ENCODE data around the gene CREB3L1. TPM values are rescaled to one million over a fixed set of nuclear protein-coding genes. Genes with fewer than 3 reads are reported as not detected.
A peak's percentile ranks its signal among the peaks of the same experiment; 100 is the strongest.

CREB3L1 gene
- total and polyA plus RNA-seq, 2 donors: 20.0 to 44.3 TPM

DNA sequence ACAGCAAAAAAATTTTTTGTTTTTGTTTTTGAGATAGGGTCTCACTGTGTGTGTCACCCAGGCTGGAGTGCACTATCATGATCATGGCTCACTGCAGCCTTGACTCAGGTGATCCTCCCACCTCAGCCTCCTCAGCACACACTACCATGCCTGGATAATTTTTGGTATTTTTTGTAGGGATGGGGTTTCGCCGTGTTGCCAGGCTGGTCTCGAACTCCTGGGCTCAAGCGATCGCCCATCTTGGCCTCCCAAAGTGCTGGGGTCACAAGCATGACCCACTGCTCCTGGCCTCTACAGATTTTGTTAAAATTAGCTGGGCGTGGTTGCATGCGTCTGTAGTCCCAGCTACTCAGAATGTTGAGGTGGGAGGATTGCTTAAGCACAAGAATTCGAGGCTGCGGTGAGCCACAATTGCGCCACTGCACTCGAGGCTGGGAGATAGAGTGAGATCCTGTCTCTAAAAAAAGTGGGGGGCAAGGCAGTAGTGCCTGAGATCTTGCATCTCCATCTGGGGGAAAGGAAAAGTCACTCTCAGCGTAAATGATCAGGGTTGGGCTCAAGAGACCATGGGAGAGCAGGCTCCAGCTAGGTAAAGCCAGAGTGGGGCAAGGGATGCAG is 59.2 kb downstream of the CREB3L1 start:
- H3K4me3 ChIP-seq (ENCODE audit: low read depth, low read length): no peak overlapping the region
- no peaks in the 10 kb centered on the region for H3K36me3 ChIP-seq (ENCODE audit: insufficient read depth)
- no peak for DNase-seq (ENCODE audit: extremely low spot score)
- WGBS: 92% methylated on average over 12 of the region's 12 CpGs
- no peak overlapping the region for H3K27ac ChIP-seq (ENCODE audit: low read depth)
- no peaks in the 10 kb centered on the region for H3K4me1 ChIP-seq (ENCODE audit: insufficient read depth)

DNA sequence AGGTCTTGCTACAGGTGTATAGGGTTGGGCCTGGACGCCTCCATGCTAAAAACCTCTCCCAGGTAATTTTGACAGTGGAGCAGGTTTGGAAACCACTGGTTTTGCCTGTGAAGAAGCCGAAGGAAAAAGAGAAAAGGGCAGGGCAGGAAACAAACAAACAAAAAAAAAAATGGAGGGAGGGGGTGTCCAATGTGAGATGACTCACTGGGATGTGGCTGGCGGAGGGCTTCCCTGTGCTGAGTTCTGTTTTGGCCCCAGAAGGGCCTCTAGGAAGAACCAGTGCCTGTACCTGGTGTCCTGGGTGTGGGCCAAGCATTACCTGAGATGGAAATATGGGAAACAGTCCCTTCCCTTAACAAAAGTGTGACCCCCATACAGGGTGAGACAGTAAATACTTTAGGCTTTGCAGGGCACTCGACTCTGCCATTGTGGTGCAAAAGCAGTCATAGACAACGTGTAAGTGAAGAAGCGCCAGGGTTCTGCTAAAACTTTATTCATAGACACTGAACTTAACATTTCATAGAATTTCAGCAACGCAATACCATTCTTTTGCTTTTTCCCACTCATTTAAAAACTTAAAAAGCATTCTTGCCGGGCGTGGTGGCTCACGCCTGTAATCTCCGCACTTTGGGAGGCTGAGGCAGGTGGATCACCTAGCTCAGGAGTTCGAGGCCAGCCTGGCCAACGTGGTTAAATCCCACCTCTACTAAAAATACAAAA is 60.3 kb downstream of the CREB3L1 start:
- WGBS: 89% methylated on average over 13 of the region's 13 CpGs
- Histone ChIP-seq H3K4me1 (ENCODE audit: insufficient read depth) (no peaks in the 10 kb centered on the region), H3K4me3 (ENCODE audit: low read depth, low read length) (no peak overlapping the region), H3K27ac (ENCODE audit: low read depth) (no peak overlapping the region), H3K36me3 (ENCODE audit: insufficient read depth) (no peaks in the 10 kb centered on the region)
- DNase-seq (ENCODE audit: extremely low spot score): no peak

DNA sequence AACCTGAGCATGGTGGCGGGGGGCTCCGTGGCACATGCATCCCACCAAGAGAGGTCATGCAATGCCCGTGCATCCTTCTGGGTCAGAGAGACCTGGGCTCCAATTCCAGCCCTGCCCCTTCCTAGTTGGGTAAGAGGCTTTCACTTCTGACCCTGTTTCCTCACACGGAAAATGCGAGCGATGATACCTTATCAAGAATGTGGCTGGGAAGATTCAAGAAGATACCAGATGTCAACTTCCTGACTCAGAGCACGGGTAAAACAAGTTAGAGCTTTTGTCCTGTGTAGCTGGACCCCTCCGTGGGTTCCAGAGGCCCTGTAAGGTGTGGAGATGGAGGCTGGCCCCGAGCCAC is 61.1 kb downstream of the CREB3L1 start:
- Histone ChIP-seq H3K27ac (ENCODE audit: low read depth) (no peak overlapping the region), H3K4me1 (ENCODE audit: insufficient read depth) (no peaks in the 10 kb centered on the region), H3K4me3 (ENCODE audit: low read depth, low read length) (no peak overlapping the region), H3K36me3 (ENCODE audit: insufficient read depth) (no peaks in the 10 kb centered on the region)
- WGBS: 23% methylated on average over 9 of the region's 9 CpGs
- DNase-seq (ENCODE audit: extremely low spot score): no peak

DNA sequence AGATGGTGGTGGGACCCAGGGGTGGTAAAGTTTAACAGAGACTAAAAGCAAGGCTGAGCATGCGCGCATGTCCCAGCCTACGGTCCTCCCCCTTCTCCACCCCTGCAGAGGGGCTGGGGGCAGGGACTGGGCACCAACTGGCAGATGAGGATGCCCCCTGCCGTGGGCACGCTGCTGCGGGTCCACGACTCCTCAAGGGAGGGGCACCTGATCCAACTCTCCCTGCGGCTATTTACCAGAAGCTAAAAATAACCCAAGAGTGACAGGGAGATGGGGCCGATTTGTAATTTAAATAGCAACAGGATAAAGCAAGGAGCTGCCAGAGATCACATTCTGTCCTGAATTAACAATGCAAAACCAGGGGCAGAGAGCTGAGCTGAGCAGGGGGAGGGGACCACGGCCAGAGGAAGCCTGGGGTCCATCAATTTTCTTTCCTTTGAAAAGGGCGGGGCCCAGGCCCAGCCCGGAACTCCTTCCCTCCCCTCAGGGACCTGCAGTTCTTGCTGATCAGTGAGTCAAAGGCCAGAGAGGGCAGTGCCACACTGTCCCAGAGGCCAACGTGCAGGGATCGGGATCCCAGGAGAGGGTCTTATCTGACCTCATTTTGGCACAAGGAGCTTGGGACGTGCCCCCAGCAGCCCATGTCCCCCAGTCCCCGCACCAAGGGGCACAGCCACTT is 61.7 kb downstream of the CREB3L1 start:
- Histone ChIP-seq H3K36me3 (ENCODE audit: insufficient read depth) (no peaks in the 10 kb centered on the region), H3K4me1 (ENCODE audit: insufficient read depth) (no peaks in the 10 kb centered on the region), H3K4me3 (ENCODE audit: low read depth, low read length) (no peak overlapping the region), H3K27ac (ENCODE audit: low read depth) (no peak overlapping the region)
- no peak for DNase-seq (ENCODE audit: extremely low spot score)
- 24% methylated on average over 16 of the region's 16 CpGs for WGBS

DNA sequence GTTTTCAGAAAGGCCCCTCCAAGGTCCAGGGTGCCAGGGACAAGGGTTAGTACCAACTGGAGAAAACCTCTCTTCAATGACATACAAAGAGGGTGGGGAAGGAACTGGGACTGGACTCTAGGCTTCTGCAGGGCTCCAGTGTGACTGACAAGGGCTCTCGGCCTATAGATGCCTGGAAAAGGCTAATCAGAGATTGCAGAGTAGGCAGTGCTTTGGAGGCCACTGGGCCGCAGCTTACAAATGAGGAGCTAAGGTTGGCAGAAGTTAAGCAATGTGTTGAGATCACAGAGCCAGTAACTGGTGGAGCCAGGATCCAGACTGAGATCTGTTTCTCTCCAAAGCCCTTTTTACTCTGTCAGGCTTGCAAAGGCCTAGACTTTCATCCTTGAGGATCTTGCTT is 62.4 kb downstream of the CREB3L1 start:
- no peak overlapping the region for H3K27ac ChIP-seq (ENCODE audit: low read depth)
- 69% methylated on average over 2 of the region's 2 CpGs for WGBS
- DNase-seq (ENCODE audit: extremely low spot score): no peak

DNA sequence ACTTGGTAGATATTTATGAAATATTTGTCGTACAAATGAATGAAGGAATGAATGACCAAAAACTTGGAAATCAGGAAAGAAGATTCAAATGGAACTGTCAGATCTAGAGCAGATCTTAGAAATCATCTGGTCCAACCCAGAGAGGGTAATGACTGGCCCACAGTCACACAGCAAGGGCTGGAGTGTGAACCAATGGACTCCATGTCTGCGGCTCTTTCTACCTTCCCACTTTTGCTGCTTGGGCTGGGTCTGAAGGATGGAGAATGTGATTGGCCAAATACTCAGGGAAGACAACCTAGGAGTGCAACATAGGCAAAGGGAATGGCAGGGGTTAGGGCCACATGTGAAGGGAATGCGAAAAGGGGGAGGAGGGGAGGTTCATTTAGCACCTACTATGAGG is 64.0 kb downstream of the CREB3L1 start:
- Histone ChIP-seq H3K27ac (ENCODE audit: low read depth) (no peak overlapping the region), H3K36me3 (ENCODE audit: insufficient read depth) (no peaks in the 10 kb centered on the region), H3K4me3 (ENCODE audit: low read depth, low read length) (no peak overlapping the region), H3K4me1 (ENCODE audit: insufficient read depth) (no peaks in the 10 kb centered on the region)
- no peak for DNase-seq (ENCODE audit: extremely low spot score)
- WGBS: 94% methylated on average over 3 of the region's 3 CpGs

More for the DNA sequence above, 62.4 kb downstream of the CREB3L1 start:
- H3K4me1 ChIP-seq (ENCODE audit: insufficient read depth): no peaks in the 10 kb centered on the region
- H3K4me3 ChIP-seq (ENCODE audit: low read depth, low read length): no peak overlapping the region
- no peaks in the 10 kb centered on the region for H3K36me3 ChIP-seq (ENCODE audit: insufficient read depth)

DNA sequence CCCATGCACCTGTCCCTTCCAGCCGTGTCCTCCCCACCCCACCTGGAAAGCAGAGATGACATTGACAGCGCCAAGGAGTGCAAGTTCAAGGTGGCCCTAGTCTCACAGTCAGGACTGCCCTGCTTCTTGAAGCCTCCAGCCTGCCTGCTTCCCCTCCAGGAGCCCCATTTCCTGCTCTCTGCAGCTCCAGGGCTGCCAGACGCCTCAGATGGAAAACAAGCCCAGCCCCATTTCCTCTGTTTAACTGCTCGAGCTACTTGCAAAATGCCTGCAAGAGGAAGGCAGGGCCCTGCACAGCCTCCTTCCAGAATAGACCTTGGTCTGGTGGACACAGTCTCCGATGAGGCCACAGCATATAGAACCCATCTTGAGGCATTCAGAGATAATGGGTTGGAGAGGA is 64.8 kb downstream of the CREB3L1 start:
- no peaks in the 10 kb centered on the region for H3K36me3 ChIP-seq (ENCODE audit: insufficient read depth)
- H3K4me3 ChIP-seq (ENCODE audit: low read depth, low read length): no peak overlapping the region
- no peaks in the 10 kb centered on the region for H3K4me1 ChIP-seq (ENCODE audit: insufficient read depth)
- no peak overlapping the region for H3K27ac ChIP-seq (ENCODE audit: low read depth)
- DNase-seq (ENCODE audit: extremely low spot score): no peak
- WGBS: 42% methylated on average over 5 of the region's 5 CpGs

DNA sequence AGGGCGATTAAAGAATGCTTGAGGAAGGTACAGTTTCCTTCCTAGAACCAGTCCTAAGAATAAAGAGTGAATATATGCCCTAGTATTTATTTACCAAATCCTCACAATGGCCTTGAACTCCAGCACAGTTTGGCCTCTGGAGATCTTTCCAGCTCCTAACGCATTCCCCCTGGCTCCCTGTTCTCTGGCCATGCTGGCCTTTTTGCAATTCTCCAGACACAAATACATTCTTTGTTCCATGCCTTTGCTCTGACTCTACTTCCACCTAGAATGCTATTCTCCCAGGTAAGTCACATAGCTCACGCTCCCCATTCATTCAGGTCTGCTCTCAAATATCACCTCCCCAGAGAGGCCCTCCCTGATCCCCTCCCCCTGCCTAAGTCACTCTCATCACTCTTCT is 66.1 kb downstream of the CREB3L1 start:
- Histone ChIP-seq H3K27ac (ENCODE audit: low read depth) (no peak overlapping the region), H3K4me3 (ENCODE audit: low read depth, low read length) (no peak overlapping the region), H3K36me3 (ENCODE audit: insufficient read depth) (no peaks in the 10 kb centered on the region), H3K4me1 (ENCODE audit: insufficient read depth) (no peaks in the 10 kb centered on the region)
- WGBS: 81% methylated on average over 3 of the region's 3 CpGs
- no peak for DNase-seq (ENCODE audit: extremely low spot score)

DNA sequence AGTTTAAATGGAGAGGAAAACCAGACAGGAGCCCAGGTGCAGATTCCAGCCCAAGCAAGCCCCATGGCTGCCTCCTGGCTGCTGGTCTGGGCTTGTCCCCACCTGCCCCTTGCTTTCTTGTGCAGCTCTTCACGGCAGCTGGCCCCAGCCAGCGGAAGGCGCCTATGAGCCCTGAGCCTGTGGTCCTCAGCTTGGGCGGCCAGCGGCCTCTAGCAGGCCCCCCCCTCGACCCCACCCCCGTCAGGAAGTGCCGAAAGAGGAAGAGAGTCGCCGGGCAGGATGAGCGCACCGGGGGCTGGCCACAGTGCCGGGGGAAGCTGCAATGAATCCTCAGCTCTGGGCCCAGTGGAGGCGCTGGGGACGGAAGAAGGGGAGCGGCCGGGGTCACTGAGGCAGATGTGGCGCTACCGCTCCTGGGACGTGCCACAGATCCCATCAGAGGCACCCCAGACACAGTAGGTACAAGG is 67.7 kb downstream of the CREB3L1 start:
- H3K36me3 ChIP-seq (ENCODE audit: insufficient read depth): no peaks in the 10 kb centered on the region
- H3K27ac ChIP-seq (ENCODE audit: low read depth): peak overlapping the region; percentile 33
- 55% methylated on average over 20 of the region's 20 CpGs for WGBS
- H3K4me1 ChIP-seq (ENCODE audit: insufficient read depth): no peaks in the 10 kb centered on the region
- no peak for DNase-seq (ENCODE audit: extremely low spot score)
- peak overlapping the region; percentile 5 for H3K4me3 ChIP-seq (ENCODE audit: low read depth, low read length)

DNA sequence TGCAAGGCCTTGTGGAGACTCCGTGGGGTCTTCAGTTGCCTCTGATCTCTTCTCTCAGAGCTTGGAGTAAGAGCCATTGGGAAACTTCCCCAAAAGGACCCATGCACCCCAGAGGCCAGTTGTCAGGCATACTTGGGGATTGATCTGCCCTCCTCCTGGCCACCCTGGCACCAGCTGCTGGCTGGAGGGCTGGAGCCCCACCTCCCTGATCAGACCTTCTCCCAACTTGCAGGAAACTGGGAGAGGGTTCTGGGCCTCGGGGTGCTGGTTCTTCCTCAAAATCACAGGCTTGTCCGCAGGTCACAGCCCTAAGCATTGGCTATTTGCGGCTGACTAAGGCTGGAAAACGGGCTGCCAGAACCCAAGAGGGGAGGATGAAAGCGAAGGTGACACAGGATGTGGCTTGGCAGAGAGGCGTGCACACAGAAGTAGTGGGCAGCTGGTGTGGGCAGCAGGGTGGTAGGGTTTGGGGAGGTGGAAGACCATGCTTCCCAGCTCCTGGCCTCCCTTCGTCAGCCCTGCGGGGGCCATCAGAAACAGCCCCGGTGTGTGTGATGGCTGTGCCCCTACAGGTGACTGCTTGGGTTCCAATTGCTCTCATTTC is 68.5 kb downstream of the CREB3L1 start:
- no peak for DNase-seq (ENCODE audit: extremely low spot score)
- Histone ChIP-seq H3K36me3 (ENCODE audit: insufficient read depth) (no peaks in the 10 kb centered on the region), H3K27ac (ENCODE audit: low read depth) (no peak overlapping the region), H3K4me1 (ENCODE audit: insufficient read depth) (no peaks in the 10 kb centered on the region), H3K4me3 (ENCODE audit: low read depth, low read length) (peak overlapping the region; percentile 5)
- 77% methylated on average over 10 of the region's 10 CpGs for WGBS

DNA sequence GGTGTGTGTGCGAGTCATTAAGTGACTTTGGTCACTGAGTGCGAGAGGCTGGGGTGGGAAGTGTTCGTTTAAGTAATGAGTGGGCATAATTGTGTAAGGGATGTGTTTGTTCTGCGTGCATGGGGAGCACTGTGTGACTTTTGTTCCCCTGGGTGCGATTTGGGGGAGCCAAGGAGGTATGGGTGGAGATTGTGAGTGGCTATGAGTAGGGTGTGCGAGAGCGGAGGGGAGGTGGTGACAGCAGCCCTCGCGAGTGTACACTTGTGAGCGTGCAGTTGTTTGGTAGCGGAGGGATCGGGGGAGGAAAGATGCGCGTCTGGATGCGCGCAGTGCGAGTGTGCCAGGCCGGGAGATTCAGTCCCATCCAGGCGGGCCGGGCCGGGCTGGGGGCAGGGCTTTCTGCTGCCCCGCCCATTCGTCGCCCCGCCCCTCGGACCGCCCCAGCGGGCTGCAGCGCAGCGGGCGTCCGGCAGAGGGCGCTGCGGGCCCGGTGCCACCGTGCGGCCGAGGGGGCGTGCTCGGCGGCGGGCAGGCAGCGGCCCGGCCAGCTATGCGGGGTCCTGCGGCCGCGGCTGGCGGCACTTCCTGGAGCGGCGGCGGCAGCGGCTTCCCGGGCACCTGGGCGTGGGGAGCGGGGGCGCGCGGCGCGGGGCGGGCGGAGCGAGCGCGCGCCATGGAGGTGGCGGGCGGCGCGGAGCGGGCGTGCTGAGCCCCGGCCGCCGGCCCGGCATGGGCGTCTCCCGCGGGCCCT is 69.6 kb downstream of the CREB3L1 start, which contains the start of gene DGKZ:
DGKZ (plus strand) TSS at position 578 of the 751 bp plus-strand sequence. CDS start 197 bp downstream, outside the sequence.
- Histone ChIP-seq H3K27ac (ENCODE audit: low read depth) (no peak within 1 kb of the TSS), H3K4me3 (ENCODE audit: low read depth, low read length) (peak within 1 kb of the TSS; percentile 67), H3K36me3 (ENCODE audit: insufficient read depth) (no peaks in the 10 kb centered on the region), H3K4me1 (ENCODE audit: insufficient read depth) (no peaks in the 10 kb centered on the region)
- 5% methylated on average over 78 of the region's 80 CpGs for WGBS
- DNase-seq (ENCODE audit: extremely low spot score): no peak

DNA sequence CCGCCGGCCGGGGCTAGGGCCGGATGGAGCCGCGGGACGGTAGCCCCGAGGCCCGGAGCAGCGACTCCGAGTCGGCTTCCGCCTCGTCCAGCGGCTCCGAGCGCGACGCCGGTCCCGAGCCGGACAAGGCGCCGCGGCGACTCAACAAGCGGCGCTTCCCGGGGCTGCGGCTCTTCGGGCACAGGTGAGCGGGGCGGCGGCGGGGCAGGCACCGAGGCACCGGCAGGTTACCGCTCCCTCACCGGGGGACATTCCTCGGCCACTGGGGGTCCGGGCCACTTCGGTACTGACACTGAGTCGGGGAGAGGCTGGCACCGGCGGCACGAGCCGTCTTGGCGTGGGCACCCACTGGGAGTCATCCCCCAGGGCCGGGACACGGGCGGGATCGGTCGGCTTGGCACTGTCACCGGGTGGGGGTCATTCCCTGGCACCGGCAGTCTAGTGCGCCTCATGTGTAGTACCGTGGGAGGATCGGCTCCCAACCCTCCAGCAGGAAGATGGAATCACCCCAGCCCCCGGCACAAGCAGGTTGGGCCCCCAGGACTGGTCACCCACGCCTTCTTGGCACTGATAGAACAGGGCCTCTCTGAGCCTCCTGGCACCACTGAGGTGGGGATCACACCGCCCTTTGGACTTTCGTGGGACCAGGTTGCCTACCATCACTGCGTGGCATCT is 70.3 kb downstream of the CREB3L1 start:
- WGBS: 3% methylated on average over 63 of the region's 63 CpGs
- no peak for DNase-seq (ENCODE audit: extremely low spot score)
- no peaks in the 10 kb centered on the region for H3K4me1 ChIP-seq (ENCODE audit: insufficient read depth)
- H3K4me3 ChIP-seq (ENCODE audit: low read depth, low read length): peak overlapping the region; percentile 67
- no peaks in the 10 kb centered on the region for H3K36me3 ChIP-seq (ENCODE audit: insufficient read depth)
- no peak overlapping the region for H3K27ac ChIP-seq (ENCODE audit: low read depth)
